GM18868 (cell line): ENCODE measurements around the gene PDIA4.
A peak's percentile ranks its signal among the peaks of the same experiment; 100 is the strongest.

ENCODE experiments used
- ATAC-seq: cut with Tn5 transposase; IDR thresholded peaks from one replicate; pipeline ENCODE4 v1.9.1; 2021; ENCODE audit warnings: mild to moderate bottlenecking, moderate library complexity; ENCODE audit not compliant: unreplicated experiment

Gene PDIA4

DNA sequence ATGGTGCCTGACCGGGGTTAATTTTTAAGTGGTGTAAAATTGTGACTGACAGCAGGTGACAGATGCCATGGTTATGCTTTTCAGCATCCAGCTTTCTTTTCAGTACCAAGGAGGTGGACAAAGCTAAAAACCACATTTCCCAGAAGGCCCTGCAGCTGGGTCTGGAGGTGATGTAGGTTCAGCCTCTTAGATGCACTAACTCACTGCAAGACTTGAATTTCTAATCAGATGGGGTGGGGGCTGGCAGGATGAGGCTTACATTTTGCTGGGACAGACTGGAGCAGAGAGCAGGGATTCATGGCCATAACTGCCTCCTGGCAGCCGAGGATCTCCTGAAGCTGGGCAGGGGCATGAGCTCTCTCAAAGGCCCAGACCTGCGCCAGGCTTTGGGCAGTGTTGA, 52.4 kb downstream of the PDIA4 start:
- no peak for ATAC-seq

GRCh38 chr7:148973256-148973655, 55.0 kb downstream of the PDIA4 start:
- ATAC-seq, result no peak

GRCh38 chr7:148972375-148972774, 55.9 kb downstream of the PDIA4 start:
- ATAC-seq, result no peak

- ATAC-seq, result no peak
These were observed 60.7 kb downstream of the PDIA4 start for GRCh38 chr7:148967602-148968001.

- ATAC-seq, result no peak
These were observed 61.3 kb downstream of the PDIA4 start for GRCh38 chr7:148967032-148967372.

DNA sequence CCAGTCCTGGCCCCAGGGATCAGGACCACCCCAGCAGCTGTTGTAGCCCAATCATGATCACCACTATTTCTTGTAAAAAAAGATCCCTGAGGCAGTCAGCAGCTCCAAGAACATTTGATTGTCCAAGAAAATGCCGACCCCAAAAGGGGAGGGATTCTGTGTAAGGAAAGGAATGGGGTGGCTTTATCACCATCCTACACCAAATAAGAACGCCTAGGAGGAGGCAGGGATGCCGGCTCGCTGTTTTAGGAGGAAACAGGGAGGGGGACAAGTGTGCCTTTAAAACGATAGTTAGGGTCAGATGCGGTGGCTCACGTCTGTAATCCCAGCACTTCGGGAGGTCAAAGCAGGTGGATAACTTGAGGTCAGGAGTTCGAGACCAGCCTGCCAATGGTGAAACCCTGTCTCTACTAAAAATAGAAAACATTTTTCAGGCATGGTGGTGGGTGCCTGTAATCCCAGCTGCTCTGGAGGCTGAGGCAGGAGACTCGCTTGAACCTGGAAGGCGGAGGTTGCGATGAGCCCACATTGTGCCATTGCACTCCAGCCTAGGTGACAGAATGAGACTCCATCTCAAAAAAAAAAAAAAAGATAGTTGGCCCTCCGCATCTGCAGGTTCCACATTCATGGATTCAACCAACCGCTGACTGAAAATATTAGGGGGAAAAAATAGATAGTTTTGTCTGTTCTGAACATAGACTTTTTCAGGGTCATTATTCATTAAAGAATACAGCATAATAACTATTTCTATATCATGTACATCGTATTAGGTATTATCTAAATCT, 63.6 kb downstream of the PDIA4 start:
- ATAC-seq, result no peak

GRCh38 chr7:148963583-148964482, 64.5 kb downstream of the PDIA4 start:
- ATAC-seq, result no peak

DNA sequence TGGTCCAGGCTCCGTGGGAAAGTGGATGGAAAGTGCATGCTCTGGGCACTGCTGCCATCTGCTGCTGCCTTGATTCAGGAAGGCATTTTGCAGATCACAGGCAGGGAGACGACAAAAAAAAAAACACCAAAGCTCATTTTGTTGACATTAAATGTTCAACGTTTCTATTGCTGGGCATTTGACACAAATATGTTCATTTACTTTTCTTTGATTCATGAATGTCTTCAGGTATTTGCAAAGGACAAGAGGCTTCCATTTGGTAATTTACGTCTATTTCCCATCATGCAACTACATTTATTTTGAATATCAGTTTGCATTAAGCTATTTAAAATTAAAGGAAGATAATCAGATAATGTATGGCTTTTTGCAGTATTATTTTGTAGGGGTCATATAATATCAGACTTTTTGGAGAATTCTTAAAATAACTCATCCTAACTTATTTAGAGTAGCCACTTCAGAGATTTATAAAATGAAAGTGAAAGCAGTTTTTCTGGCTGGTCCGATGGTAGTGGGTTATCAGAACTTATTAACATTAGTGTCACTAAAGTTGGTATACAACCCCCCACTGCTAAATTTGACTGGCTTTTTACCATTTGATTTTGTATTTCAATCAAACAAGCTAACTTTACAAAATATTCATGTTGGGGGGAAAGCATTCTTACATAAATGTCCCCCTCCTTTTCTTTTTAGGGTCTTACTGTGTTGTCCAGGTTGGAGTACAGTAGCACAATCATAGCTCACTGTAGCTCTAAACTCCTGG, 65.3 kb downstream of the PDIA4 start:
- ATAC-seq, result peak; percentile 59

DNA sequence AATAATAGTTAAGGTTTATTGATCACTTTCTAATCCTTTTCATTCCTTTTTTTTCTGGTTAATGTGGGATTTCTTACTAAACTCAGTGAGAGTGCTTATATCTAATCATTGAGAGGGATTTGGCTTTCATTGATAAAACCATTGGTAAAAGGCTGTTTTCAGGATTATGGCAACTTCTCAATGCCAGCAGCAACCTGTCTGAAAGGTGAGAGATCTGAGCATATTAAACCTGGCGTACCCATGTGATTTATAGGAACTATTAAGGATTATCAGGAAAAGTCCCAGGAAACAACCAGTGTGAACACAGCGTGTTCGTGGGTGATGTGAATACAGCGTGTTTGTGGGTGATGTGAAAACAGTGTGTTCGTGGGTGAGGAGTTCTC, 65.9 kb downstream of the PDIA4 start:
- ATAC-seq, result peak; percentile 2

DNA sequence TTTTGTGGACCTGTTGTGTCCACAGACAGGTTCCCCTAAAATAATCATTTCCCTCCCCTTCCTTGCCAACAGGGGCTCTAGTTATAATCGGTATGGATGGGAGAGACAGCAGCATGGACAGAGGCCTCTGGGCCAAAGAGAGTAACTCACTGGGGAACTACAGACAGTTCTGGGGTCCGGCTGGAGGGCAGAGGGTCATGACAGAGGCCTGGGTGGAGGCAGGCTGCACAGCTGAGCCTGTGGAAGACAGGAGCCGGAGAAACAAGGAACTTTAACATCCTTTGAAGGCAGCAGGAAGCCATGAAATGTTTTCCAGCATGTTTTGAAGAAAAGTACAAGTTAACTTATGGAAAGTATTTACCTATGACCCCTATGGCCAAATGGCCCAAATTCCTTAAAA, 68.6 kb downstream of the PDIA4 start:
- no peak for ATAC-seq

DNA sequence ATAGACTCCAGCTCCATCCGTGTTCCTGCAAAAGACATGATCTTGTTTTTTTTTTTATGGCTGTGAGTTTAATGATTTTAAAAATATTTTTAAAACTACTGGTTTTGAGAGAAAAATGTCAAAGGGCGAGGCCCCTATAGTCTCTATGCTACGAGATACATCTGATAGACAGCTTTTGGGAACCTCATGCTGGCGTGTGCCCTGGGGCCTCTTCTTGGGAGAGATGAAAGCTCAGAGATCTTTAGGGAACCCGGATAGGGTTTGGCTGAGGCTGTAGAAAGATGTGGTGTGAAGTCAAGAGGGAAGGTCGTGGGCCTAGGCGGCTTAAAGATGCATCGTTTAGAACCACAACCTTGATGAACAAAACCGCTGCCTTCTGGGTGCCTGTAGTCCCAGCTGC, 70.2 kb downstream of the PDIA4 start:
- ATAC-seq, result no peak

GRCh38 chr7:148954766-148955165, 73.5 kb downstream of the PDIA4 start:
- no peak for ATAC-seq

GRCh38 chr7:148953676-148954075, 74.6 kb downstream of the PDIA4 start:
- ATAC-seq, result no peak
